SK-N-MC (cell line): Measurements from ENCODE around the gene IMMT.

ENCODE experiments used
- FOXP2 ChIP-seq: optimal IDR thresholded peaks from 2 replicates; pipeline ENCODE3; 2011; ENCODE audit warnings: mild to moderate bottlenecking, moderate library complexity; ENCODE audit not compliant: insufficient read depth; ENCODE audit errors: extremely low read length, control extremely low read depth
- POLR2AphosphoS5 ChIP-seq: IDR thresholded peaks from 2 replicates; pipeline ENCODE4 v1.6.1; 2012; ENCODE audit warnings: mild to moderate bottlenecking, low read depth, low read length, borderline replicate concordance

GRCh38 chr2:86123328-86123925 is 71.8 kb downstream of the IMMT start:
- TF ChIP-seq POLR2AphosphoS5 = no peak
- TF ChIP-seq FOXP2 = no peak
